Uterus (tissue), 4 donors: ENCODE measurements around the gene HOMER1. TPM values are rescaled to one million over a fixed set of nuclear protein-coding genes. Genes with fewer than 3 reads are reported as not detected.

Experiments
- DNase-seq, 2 donors: peaks; one replicate each; pipeline ENCODE4 v3.0.0-alpha.2; 2019 to 2020
- H3K27ac ChIP-seq, 2 donors: fragments of 200-600 bp; sonication (generic); 1 replicate in 1 of 2; 2 replicates in 1 of 2; pipeline ENCODE4 v1.5.1; 2016 to 2018
- H3K27me3 ChIP-seq, 2 donors: fragments of 200-600 bp; sonication (generic); one replicate each; pipeline ENCODE4 v1.5.1; 2018 to 2019; ENCODE audit warnings: control low read depth in 1 of 2
- H3K36me3 ChIP-seq, 2 donors: fragments of 200-600 bp; sonication (generic); one replicate each; pipeline ENCODE4 v1.5.1; 2019; ENCODE audit warnings: control low read depth in 1 of 2
- H3K4me1 ChIP-seq, 2 donors: fragments of 200-600 bp; sonication (generic); one replicate each; pipeline ENCODE4 v1.5.1; 2018 to 2019; ENCODE audit warnings: control low read depth in 1 of 2
- H3K4me3 ChIP-seq, 2 donors: fragments of 200-600 bp; sonication (generic); 1 replicate in 1 of 2; 2 replicates in 1 of 2; pipeline ENCODE4 v1.5.1; 2018 to 2019; ENCODE audit warnings: mild to moderate bottlenecking in 1 of 2
- H3K9me3 ChIP-seq, 2 donors: fragments of 200-600 bp; sonication (generic); one replicate each; pipeline ENCODE4 v1.5.1; 2019; ENCODE audit warnings: control low read depth in 1 of 2
- CTCF ChIP-seq, 4 experiments: fragments of 200-600 bp in 2 of 4; fragments of 450-650 bp in 2 of 4; sonication (generic) in 2 of 4; IDR thresholded peaks; one replicate each; pipeline ENCODE4 v1.5.1; 2016 to 2019; ENCODE audit warnings: antibody characterized with exemption in 4 of 4, mild to moderate bottlenecking in 2 of 4, moderate library complexity in 1 of 4
- POLR2A ChIP-seq, 2 donors: fragments of 450-650 bp; IDR thresholded peaks; one replicate each; pipeline ENCODE4 v1.6.1; 2016; ENCODE audit warnings: antibody characterized with exemption in 2 of 2, mild to moderate bottlenecking in 1 of 2, moderate library complexity in 1 of 2
- intact Hi-C: fragments of 100-400 bp; cut with DNase I; formaldehyde crosslinking; loops from one replicate; pipeline ENCODE4 v1.15.1; 2023; ENCODE audit warnings: low total_unique reads
- total RNA-seq, 4 donors: library from RNA; depleted of rRNA in 3 of 4; stranded (reverse); fragments of >200 nt in 3 of 4; gene quantifications; one replicate each; pipeline versions ENCODE4 v1.1.0 to v1.2.4, GENCODE V29; 2014 to 2023
- donor health status: DM: yes; HTN: yes; CAD: no.

The HOMER1 gene
- total RNA-seq = 10 to 100 TPM in 3 of 4 donors, 1 to 10 TPM in 1; 2.8 to 34.1 (median 20.8) TPM

GRCh38 chr5:79513704-79514390, at the start of gene HOMER1:
Gene HOMER1, minus strand, starts transcription at chr5:79514134. Its CDS starts 1,360 bp downstream, at chr5:79512774.
- Histone ChIP-seq H3K9me3 (no peaks in the 10 kb centered on the region), H3K27me3 (no peaks in the 10 kb centered on the region), H3K27ac (peak within 1 kb of the TSS; percentile 99 to 100), H3K36me3 (no peaks in the 10 kb centered on the region), H3K4me1 (peaks cover 0 to 4% of the 10 kb centered on the region in 2 donors), H3K4me3 (peak within 1 kb of the TSS; percentile 85 to 95)
- intact Hi-C loops = no loop called here
- peak; percentile 83 to 86 for DNase-seq
- TF ChIP-seq POLR2A (IDR thresholded peaks at IDR 0.05) = peak in 1 of 2 donors; percentile 11
- TF ChIP-seq CTCF (IDR thresholded peaks at IDR 0.05) = peak in 1 of 4 experiments; percentile 11

- no peak for TF ChIP-seq CTCF (IDR thresholded peaks at IDR 0.05)
- no peak for TF ChIP-seq POLR2A (IDR thresholded peaks at IDR 0.05)
- no peaks in the 10 kb centered on the region for H3K36me3 ChIP-seq
- no peaks in the 10 kb centered on the region for H3K4me1 ChIP-seq
- no peaks in the 10 kb centered on the region for H3K9me3 ChIP-seq
- intact Hi-C loops = no loop called here
- H3K4me3 ChIP-seq = no peak overlapping the region
- H3K27me3 ChIP-seq = no peaks in the 10 kb centered on the region
- no peak for DNase-seq
- no peak overlapping the region for H3K27ac ChIP-seq
These were observed 49.3 kb upstream of the HOMER1 start for GRCh38 chr5:79563247-79563590.

- Histone ChIP-seq H3K27me3 (no peaks in the 10 kb centered on the region), H3K27ac (no peak overlapping the region), H3K4me3 (no peak overlapping the region), H3K9me3 (no peaks in the 10 kb centered on the region), H3K36me3 (no peaks in the 10 kb centered on the region), H3K4me1 (no peaks in the 10 kb centered on the region)
- DNase-seq = no peak
- intact Hi-C loops = no loop called here
- TF ChIP-seq CTCF (IDR thresholded peaks at IDR 0.05) (no peak), POLR2A (IDR thresholded peaks at IDR 0.05) (no peak)
These were observed 48.7 kb upstream of the HOMER1 start for GRCh38 chr5:79562351-79563246.

- no peak for TF ChIP-seq POLR2A (IDR thresholded peaks at IDR 0.05)
- TF ChIP-seq CTCF (IDR thresholded peaks at IDR 0.05) = no peak
- DNase-seq = no peak
- H3K27ac ChIP-seq = no peak overlapping the region
- H3K27me3 ChIP-seq = no peaks in the 10 kb centered on the region
- H3K36me3 ChIP-seq = no peaks in the 10 kb centered on the region
- H3K9me3 ChIP-seq = no peaks in the 10 kb centered on the region
- intact Hi-C loops = no loop called here
- no peak overlapping the region for H3K4me3 ChIP-seq
- H3K4me1 ChIP-seq = no peaks in the 10 kb centered on the region
These were observed 47.6 kb upstream of the HOMER1 start for GRCh38 chr5:79561525-79561893.
